Fibroblast of lung (primary cell): ENCODE results near the gene CR1.

Experiments
- EZH2 ChIP-seq: IDR thresholded peaks from 2 replicates; pipeline ENCODE4 v1.5.1; 2012; ENCODE audit warnings: low read length, control low read depth, mild to moderate bottlenecking; ENCODE audit errors: missing control alignments
- TF ChIP-seq, protein P1 (sequence below), 2 donors: IDR thresholded peaks in 1 of 2; conservative IDR thresholded peaks in 1 of 2; 1 replicate in 1 of 2; 2 replicates in 1 of 2; pipeline ENCODE4 v1.5.1; 2011 to 2012; ENCODE audit warnings: low read length in 2 of 2, control low read depth in 1 of 2, inconsistent platforms in 1 of 2, low read depth in 1 of 2, mild to moderate bottlenecking in 1 of 2

DNA sequence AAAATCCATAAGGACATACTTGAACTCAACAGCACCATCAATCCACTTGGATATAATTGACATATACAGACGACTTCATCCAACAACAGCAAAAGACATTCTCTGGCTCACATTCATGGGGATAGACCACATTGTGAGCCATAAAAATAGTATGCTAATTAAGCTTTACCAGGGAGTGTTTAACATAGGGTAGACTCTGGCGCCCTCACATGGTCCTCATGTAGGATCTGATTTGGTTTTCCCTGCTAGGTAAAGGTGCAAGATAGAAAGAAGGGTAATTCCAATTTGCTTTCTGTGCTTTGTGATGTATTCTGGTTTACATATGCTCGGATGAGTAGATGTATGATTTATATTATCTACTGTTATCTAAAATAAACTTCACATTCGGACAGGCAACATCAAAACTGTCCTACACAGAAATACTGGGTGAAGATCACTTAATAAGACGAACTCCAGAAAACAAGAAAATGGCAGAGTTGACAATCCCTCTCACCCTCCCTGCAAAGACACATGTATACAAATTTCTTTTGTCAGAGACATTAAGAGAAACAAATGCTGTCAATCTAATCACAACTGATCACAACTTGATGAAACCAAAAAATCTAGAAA lies 176.7 kb downstream of the CR1 start:
- TF ChIP-seq EZH2: no peak
- TF ChIP-seq, protein P1, sequence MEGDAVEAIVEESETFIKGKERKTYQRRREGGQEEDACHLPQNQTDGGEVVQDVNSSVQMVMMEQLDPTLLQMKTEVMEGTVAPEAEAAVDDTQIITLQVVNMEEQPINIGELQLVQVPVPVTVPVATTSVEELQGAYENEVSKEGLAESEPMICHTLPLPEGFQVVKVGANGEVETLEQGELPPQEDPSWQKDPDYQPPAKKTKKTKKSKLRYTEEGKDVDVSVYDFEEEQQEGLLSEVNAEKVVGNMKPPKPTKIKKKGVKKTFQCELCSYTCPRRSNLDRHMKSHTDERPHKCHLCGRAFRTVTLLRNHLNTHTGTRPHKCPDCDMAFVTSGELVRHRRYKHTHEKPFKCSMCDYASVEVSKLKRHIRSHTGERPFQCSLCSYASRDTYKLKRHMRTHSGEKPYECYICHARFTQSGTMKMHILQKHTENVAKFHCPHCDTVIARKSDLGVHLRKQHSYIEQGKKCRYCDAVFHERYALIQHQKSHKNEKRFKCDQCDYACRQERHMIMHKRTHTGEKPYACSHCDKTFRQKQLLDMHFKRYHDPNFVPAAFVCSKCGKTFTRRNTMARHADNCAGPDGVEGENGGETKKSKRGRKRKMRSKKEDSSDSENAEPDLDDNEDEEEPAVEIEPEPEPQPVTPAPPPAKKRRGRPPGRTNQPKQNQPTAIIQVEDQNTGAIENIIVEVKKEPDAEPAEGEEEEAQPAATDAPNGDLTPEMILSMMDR (conservative IDR thresholded peaks at IDR 0.05 in 1 of 2, IDR thresholded peaks at IDR 0.05 in 1 of 2; ENCODE audit: low read depth in 1 of 2, low read length in 2 of 2): peak; percentile 38 to 57
